OCI-LY7 (cell line): Measurements from ENCODE around the gene METTL5. TPM values are rescaled to one million over a fixed set of nuclear protein-coding genes. Genes with fewer than 3 reads are reported as not detected.

ENCODE experiments used
- BruUV-seq: library from RNA; stranded (reverse); fragments of 400-500 nt; replicated peaks from 2 replicates; lab custom pipeline; 2021; lab: Mats Ljungman, UMichigan
- CTCF ChIA-PET: fragments of 300-600 bp; sonication (Branson Sonifier 250); formaldehyde crosslinking; loops from one replicate; lab custom pipeline; 2022; ENCODE audit warnings: antibody characterized with exemption; ENCODE audit not compliant: unreplicated experiment; lab: Charles Lee
- POLR2A ChIA-PET: fragments of 300-600 bp; sonication (Branson Sonifier 250); formaldehyde crosslinking; loops from one replicate; lab custom pipeline; 2022; ENCODE audit warnings: antibody characterized with exemption; lab: Charles Lee
- DNase-seq: peaks from one replicate; pipeline ENCODE4 v3.0.0-alpha.2; 2015; ENCODE audit warnings: low spot score
- H2AFZ ChIP-seq: fragments of 200-600 bp; sonication (generic), shearing (Covaris generic); 2 replicates; pipeline ENCODE4 v1.6.1; 2014; ENCODE audit warnings: mild to moderate bottlenecking, antibody characterized with exemption, low read length, moderate library complexity
- H3K27ac ChIP-seq: fragments of 200-600 bp; sonication (generic); 2 replicates; pipeline ENCODE4 v1.5.1; 2014; ENCODE audit warnings: mixed run types, low read depth, mild to moderate bottlenecking, moderate library complexity, low read length, inconsistent platforms; ENCODE audit not compliant: poor library complexity, severe bottlenecking
- H3K36me3 ChIP-seq: fragments of 200-600 bp; sonication (generic); 2 replicates; pipeline ENCODE4 v1.6.1; 2014; ENCODE audit warnings: mild to moderate bottlenecking, antibody characterized with exemption, low read length, moderate library complexity, mixed read lengths; ENCODE audit not compliant: insufficient read depth
- H3K4me1 ChIP-seq: fragments of 200-600 bp; sonication (generic); 2 replicates; pipeline ENCODE4 v1.5.1; 2014; ENCODE audit warnings: mild to moderate bottlenecking, low read length; ENCODE audit not compliant: insufficient read depth, poor library complexity, severe bottlenecking
- H3K4me2 ChIP-seq: fragments of 200-600 bp; sonication (generic); 2 replicates; pipeline ENCODE4 v1.6.1; 2014; ENCODE audit warnings: mild to moderate bottlenecking, low read length
- H3K4me3 ChIP-seq: fragments of 200-600 bp; sonication (generic); 2 replicates; pipeline ENCODE4 v1.5.1; 2014; ENCODE audit warnings: mild to moderate bottlenecking, low read depth, low read length; ENCODE audit not compliant: poor library complexity, severe bottlenecking
- H3K79me2 ChIP-seq: fragments of 200-600 bp; sonication (generic); 2 replicates; pipeline ENCODE4 v1.6.1; 2016; ENCODE audit warnings: low read depth, mild to moderate bottlenecking, low read length, moderate library complexity, mixed read lengths; ENCODE audit not compliant: insufficient read depth
- H3K9me2 ChIP-seq: fragments of 200-600 bp; sonication (generic); 2 replicates; pipeline ENCODE4 v1.6.1; 2016; ENCODE audit warnings: mild to moderate bottlenecking, low read length, mixed read lengths; ENCODE audit not compliant: insufficient read depth
- H3K9me3 ChIP-seq: fragments of 200-600 bp; sonication (generic); 2 replicates; pipeline ENCODE4 v1.6.1; 2014; ENCODE audit warnings: mild to moderate bottlenecking, mixed run types, low read length, mixed read lengths
- H4K20me1 ChIP-seq: fragments of 200-600 bp; sonication (generic); 2 replicates; pipeline ENCODE4 v1.6.1; 2014; ENCODE audit warnings: mild to moderate bottlenecking, antibody characterized with exemption, low read length, moderate library complexity, mixed read lengths; ENCODE audit not compliant: insufficient read depth
- CTCF ChIP-seq: fragments of 200-600 bp; sonication (generic); conservative IDR thresholded peaks from 2 replicates; pipeline ENCODE4 v1.5.1; 2014; ENCODE audit warnings: mild to moderate bottlenecking, antibody characterized with exemption, low read length, moderate library complexity, mixed read lengths
- EZH2phosphoT487 ChIP-seq: fragments of 200-600 bp; sonication (generic); IDR thresholded peaks from 2 replicates; pipeline ENCODE4 v1.6.1; 2018; ENCODE audit warnings: low read depth, borderline replicate concordance, mild to moderate bottlenecking, mixed run types, antibody characterized with exemption, low read length, moderate library complexity, mixed read lengths
- intact Hi-C: fragments of 100-400 bp; cut with micrococcal nuclease; formaldehyde crosslinking; loops from one replicate; pipeline ENCODE4 v1.10.0; 2022; ENCODE audit not compliant: unreplicated experiment
- total RNA-seq, 2 experiments: library from RNA; depleted of rRNA in 1 of 2; stranded (reverse); fragments of >200 nt in 1 of 2; shearing (Covaris generic) in 1 of 2; gene quantifications; 2 replicates each; pipeline ENCODE4 v1.2.3, GENCODE V29; 2014 to 2022

METTL5 gene
- total RNA-seq, 2 experiments from 2014 or later, result 52.3 to 82.2 TPM

GRCh38 chr2:169865492-169865891, 40.8 kb upstream of the METTL5 start:
- BruUV-seq, result no TSS peak
- H3K79me2 ChIP-seq, result no peaks in the 10 kb centered on the region
- TF ChIP-seq EZH2phosphoT487 (no peak), CTCF (no peak)
- H2AFZ ChIP-seq, result no peak overlapping the region
- H3K4me2 ChIP-seq, result no peak overlapping the region
- CTCF ChIA-PET, result no interaction called here
- H3K36me3 ChIP-seq, result no peaks in the 10 kb centered on the region
- POLR2A ChIA-PET, result interaction anchor here (0.5 to 1.2 kb wide), 2 partner anchors 17 to 62 kb away, joined by 3 to 4 read pairs; no protein-coding TSS in a partner anchor
- H3K27ac ChIP-seq, result no peak overlapping the region
- no peaks in the 10 kb centered on the region for H3K9me2 ChIP-seq
- DNase-seq, result no peak
- no peaks in the 10 kb centered on the region for H4K20me1 ChIP-seq
- intact Hi-C loops, result no loop called here
- H3K9me3 ChIP-seq, result no peaks in the 10 kb centered on the region
- H3K4me3 ChIP-seq, result no peak overlapping the region
- no peaks in the 10 kb centered on the region for H3K4me1 ChIP-seq

GRCh38 chr2:169862816-169863215, 38.1 kb upstream of the METTL5 start:
- no peaks in the 10 kb centered on the region for H3K79me2 ChIP-seq
- ChIA-PET CTCF (interaction anchor here (0.5 kb wide), 1 partner anchor 35 kb away, joined by 4 read pairs; no protein-coding TSS in a partner anchor), POLR2A (interaction anchor here (0.8 to 1.3 kb wide), 3 partner anchors 10 to 12 kb away, joined by 3 to 7 read pairs (median 3); no protein-coding TSS in a partner anchor)
- no peak overlapping the region for H3K4me2 ChIP-seq
- DNase-seq, result no peak
- H3K27ac ChIP-seq, result no peak overlapping the region
- H3K9me3 ChIP-seq, result no peaks in the 10 kb centered on the region
- no TSS peak for BruUV-seq
- H3K4me1 ChIP-seq, result no peaks in the 10 kb centered on the region
- H4K20me1 ChIP-seq, result no peaks in the 10 kb centered on the region
- no peaks in the 10 kb centered on the region for H3K36me3 ChIP-seq
- no peak overlapping the region for H3K4me3 ChIP-seq
- no peak overlapping the region for H2AFZ ChIP-seq
- H3K9me2 ChIP-seq, result no peaks in the 10 kb centered on the region
- intact Hi-C loops, result no loop called here
- TF ChIP-seq CTCF (no peak), EZH2phosphoT487 (no peak)

GRCh38 chr2:169860149-169860548, 35.4 kb upstream of the METTL5 start:
- CTCF ChIA-PET, result no interaction called here
- BruUV-seq, result no TSS peak
- H3K4me2 ChIP-seq, result no peak overlapping the region

More at GRCh38 chr2:169860149-169860548, 35.4 kb upstream of the METTL5 start:
- TF ChIP-seq CTCF, result no peak
- TF ChIP-seq EZH2phosphoT487, result no peak
- Histone ChIP-seq H3K79me2 (no peaks in the 10 kb centered on the region), H3K9me2 (no peaks in the 10 kb centered on the region), H4K20me1 (no peaks in the 10 kb centered on the region), H3K27ac (no peak overlapping the region), H3K4me1 (no peaks in the 10 kb centered on the region), H3K4me3 (no peak overlapping the region), H2AFZ (no peak overlapping the region), H3K9me3 (no peaks in the 10 kb centered on the region), H3K36me3 (no peaks in the 10 kb centered on the region)
- POLR2A ChIA-PET, result interaction anchor here (0.6 kb wide), 1 partner anchor 18 kb away, joined by 3 read pairs; no protein-coding TSS in a partner anchor
- intact Hi-C loops, result no loop called here
- DNase-seq, result no peak
